AG04450 (cell line): ENCODE data around the gene NCAPD3. TPM values are rescaled to one million over a fixed set of nuclear protein-coding genes. Genes with fewer than 3 reads are reported as not detected.
A peak's percentile ranks its signal among the peaks of the same experiment; 100 is the strongest.

Experiments used
- CTCF ChIA-PET: fragments of 300-600, 350-600 bp; formaldehyde crosslinking; extraction: SDS; loops from one replicate; lab custom pipeline; 2022; ENCODE audit warnings: antibody characterized with exemption, inconsistent platforms; lab: Charles Lee
- POLR2A ChIA-PET: fragments of 350-600 bp; formaldehyde crosslinking; extraction: SDS; loops from one replicate; lab custom pipeline; 2021; ENCODE audit warnings: antibody characterized with exemption, inconsistent platforms; lab: Yijun Ruan, JAX
- DNase-seq: peaks from one replicate; pipeline ENCODE4 v3.0.0-alpha.2; 2011; ENCODE audit warnings: low read depth, low spot score
- H3K27ac ChIP-seq: one replicate; pipeline ENCODE4 v1.5.1; 2012; ENCODE audit warnings: low read depth, low read length, control low read depth
- H3K27me3 ChIP-seq: one replicate; pipeline ENCODE4 v1.6.0; 2012; ENCODE audit warnings: low read length; ENCODE audit not compliant: control insufficient read depth, insufficient read depth
- H3K4me3 ChIP-seq: 2 replicates; pipeline ENCODE4 v1.5.1; 2011; ENCODE audit warnings: mild to moderate bottlenecking, low read depth, low read length, control low read depth
- H3K9me3 ChIP-seq: 2 replicates; pipeline ENCODE4 v1.5.1; 2012; ENCODE audit warnings: low read length; ENCODE audit not compliant: control insufficient read depth, insufficient read depth
- CTCF ChIP-seq: IDR thresholded peaks from 2 replicates; pipeline ENCODE4 v1.5.1; 2011; ENCODE audit warnings: low read depth, low read length, control low read depth, inconsistent platforms
- polyA plus RNA-seq: library from polyadenylated mRNA; depleted of rRNA; stranded (reverse); fragments of >200 nt; gene quantifications from 2 replicates; pipeline ENCODE4 v1.2.3, GENCODE V29; 2011

Gene NCAPD3
- polyA plus RNA-seq, 1 experiment: 12.2 TPM

GRCh38 chr11:134246100-134246499 is 22.3 kb upstream of the NCAPD3 start:
- no peak for TF ChIP-seq CTCF
- no peak overlapping the region for H3K27ac ChIP-seq
- POLR2A ChIA-PET: no interaction called here
- no peak overlapping the region for H3K4me3 ChIP-seq
- H3K9me3 ChIP-seq: no peaks in the 10 kb centered on the region
- DNase-seq: no peak
- H3K27me3 ChIP-seq: no peaks in the 10 kb centered on the region
- CTCF ChIA-PET: interaction anchor here (0.6 kb wide), 1 partner anchor 41 kb away, joined by 4 read pairs; no protein-coding TSS in a partner anchor

GRCh38 chr11:134245434-134245833 is 21.7 kb upstream of the NCAPD3 start:
- no peak for DNase-seq
- ChIA-PET POLR2A (no interaction called here), CTCF (interaction anchor here (0.6 to 1.8 kb wide), 4 partner anchors 20 to 318 kb away, joined by 4 to 11 read pairs (median 6); partner anchors contain the start of gene VPS26B)
- H3K9me3 ChIP-seq: no peaks in the 10 kb centered on the region
- no peak for TF ChIP-seq CTCF
- no peak overlapping the region for H3K4me3 ChIP-seq
- no peaks in the 10 kb centered on the region for H3K27me3 ChIP-seq
- H3K27ac ChIP-seq: no peak overlapping the region

GRCh38 chr11:134244593-134244992 is 20.8 kb upstream of the NCAPD3 start:
- H3K27me3 ChIP-seq: no peaks in the 10 kb centered on the region
- POLR2A ChIA-PET: no interaction called here
- CTCF ChIA-PET: interaction anchor here (0.5 to 1.8 kb wide), 6 partner anchors 19 to 624 kb away, joined by 3 to 11 read pairs (median 5); partner anchors contain the start of gene VPS26B
- peak; percentile 46 for TF ChIP-seq CTCF
- DNase-seq: no peak
- H3K4me3 ChIP-seq: no peak overlapping the region
- H3K9me3 ChIP-seq: no peaks in the 10 kb centered on the region
- no peak overlapping the region for H3K27ac ChIP-seq

- H3K9me3 ChIP-seq: no peaks in the 10 kb centered on the region
- no peak for TF ChIP-seq CTCF
- H3K4me3 ChIP-seq: no peak overlapping the region
- ChIA-PET POLR2A (no interaction called here), CTCF (interaction anchor here (0.5 to 1.8 kb wide), 5 partner anchors 19 to 625 kb away, joined by 3 to 11 read pairs (median 6); partner anchors contain the start of gene VPS26B)
- H3K27ac ChIP-seq: no peak overlapping the region
- no peak for DNase-seq
- H3K27me3 ChIP-seq: no peaks in the 10 kb centered on the region
These were observed 20.1 kb upstream of the NCAPD3 start for GRCh38 chr11:134243913-134244312.

GRCh38 chr11:134242376-134242775 is 18.6 kb upstream of the NCAPD3 start:
- H3K4me3 ChIP-seq: no peak overlapping the region
- no peak overlapping the region for H3K27ac ChIP-seq
- no peak for TF ChIP-seq CTCF
- no peaks in the 10 kb centered on the region for H3K27me3 ChIP-seq
- no peaks in the 10 kb centered on the region for H3K9me3 ChIP-seq
- POLR2A ChIA-PET: no interaction called here
- CTCF ChIA-PET: no interaction called here
- DNase-seq: no peak
